HS-5 (cell line): Measurements from ENCODE around the gene CRAT.
A peak's percentile ranks its signal among the peaks of the same experiment; 100 is the strongest.
"Not testable (repeated sequence)": the region's sequence is repeated elsewhere in the genome, so short reads cannot be mapped to it uniquely, and the experiment has no call there.

Source experiments
- DNase-seq: peaks from one replicate; pipeline ENCODE4 v3.0.0-alpha.2; 2012; ENCODE audit warnings: low read depth

Gene CRAT

DNA sequence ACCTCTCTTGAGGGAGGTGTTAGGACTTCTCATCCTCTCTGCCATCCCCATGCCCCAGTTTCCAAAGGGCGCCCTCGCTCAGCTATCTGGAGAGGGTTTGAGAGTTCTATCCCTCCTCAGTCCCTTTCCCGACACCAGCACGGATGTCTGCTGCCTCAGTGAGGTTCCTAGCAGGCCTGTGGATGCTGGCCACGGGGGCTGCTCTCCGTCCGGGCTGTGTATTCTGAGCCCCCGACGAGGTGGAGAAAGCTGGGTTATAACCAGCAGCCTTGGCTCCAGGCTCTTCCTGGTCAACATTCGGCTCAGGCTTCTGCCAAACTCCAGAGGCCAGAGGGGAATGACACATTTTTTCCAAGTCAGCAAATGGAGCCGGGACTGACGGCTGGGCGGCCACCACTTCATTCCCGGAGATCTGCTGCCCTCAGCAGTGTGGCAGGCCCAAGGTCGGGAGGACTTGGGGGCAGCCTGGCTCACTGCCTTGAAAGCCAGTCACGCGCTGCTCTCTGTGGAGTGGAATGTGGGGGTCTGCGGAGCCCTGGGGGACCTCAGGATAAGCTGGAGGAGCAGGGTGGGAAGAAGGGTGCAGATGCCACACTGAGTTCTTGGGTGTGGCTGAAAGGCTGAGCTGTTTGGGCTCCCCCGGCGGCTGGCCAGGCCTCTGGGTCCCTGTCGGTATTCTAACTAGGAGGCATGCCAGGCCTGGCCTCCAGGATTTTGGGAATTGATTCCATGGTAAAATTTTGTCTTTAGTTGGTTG is 28.1 kb upstream of the CRAT start:
- DNase-seq: no peak

GRCh38 chr9:129138144-129138462 is 27.5 kb upstream of the CRAT start:
- DNase-seq: no peak

DNA sequence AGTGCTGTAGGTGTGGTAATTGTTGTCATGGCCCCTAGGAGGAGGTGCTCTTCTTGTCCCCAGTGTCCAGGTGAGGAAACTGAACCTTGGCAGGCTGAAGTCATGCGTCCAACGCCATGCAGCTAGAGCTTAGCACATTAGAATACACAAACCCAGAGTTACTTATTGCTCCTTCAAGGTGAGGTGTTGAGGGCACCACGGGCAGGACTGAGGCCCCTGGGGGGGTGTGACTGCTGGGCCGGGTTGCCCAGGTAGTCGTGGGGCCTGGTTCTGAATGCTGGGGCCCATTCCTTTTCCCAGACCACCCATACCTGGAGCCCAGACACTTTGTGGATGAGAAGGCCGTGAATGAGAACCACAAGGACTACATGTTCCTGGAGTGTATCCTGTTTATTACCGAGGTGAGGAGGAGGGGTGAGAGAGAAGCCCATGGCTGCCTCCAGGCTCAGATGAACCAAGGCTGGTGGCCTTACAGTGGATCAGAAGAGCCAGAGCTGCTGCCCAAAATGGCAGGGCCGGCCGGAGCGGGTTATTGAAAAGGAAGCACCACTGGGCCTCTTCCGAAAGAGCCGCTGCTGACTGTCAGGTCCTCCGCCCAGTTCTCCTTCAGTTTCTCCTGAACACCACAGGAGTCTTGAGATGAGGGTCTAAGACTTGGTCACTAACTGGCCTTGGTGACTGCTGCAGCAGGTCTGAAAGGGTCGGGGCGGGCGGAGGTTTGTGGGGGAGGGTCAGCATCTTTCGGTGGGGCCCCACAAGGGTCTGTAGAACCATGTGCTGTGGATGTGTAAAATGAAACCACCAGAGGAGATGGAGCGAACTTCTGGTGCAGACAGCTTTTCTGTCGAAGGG is 26.9 kb upstream of the CRAT start:
- DNase-seq: no peak

- no peak for DNase-seq
Observed at GRCh38 chr9:129136446-129137035, 25.9 kb upstream of the CRAT start.

DNA sequence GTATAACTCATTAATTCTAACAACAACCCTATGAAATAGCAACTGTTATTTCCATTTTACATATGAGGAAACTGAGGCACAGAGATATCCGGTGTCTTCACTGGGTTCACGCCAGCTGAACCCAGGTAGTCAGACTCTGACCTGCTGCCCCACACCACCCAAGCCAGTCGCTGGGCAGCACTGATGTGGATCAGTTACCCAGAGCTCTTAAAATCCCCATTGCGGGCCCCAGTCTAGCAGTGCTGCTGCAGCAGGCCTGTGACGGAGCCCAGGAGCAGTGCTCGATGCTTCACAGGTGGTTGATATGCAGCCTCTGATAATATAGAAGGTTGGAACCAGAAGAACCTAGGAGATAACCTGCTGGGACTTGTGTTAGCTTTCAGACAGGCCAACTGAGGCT is 24.9 kb upstream of the CRAT start:
- no peak for DNase-seq

DNA sequence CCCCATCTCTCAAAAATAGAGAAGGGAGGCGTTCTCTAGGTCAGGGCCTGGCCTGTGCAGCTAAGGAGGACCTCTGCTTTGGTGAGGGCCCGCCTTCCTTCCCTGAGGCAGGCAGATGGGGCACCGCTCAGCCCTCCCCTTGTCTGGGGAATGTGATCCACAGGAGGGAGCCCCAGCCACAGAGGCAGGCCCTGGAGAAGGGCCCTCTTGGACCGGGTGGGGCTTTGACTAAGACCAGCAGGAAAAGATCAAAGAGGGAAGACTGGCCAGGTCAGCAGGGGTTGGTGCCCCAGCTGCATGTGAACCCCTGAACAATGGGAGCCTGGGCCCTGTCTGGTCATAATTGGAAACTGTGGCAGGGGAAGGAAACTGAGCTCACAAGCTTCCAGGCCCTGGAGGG is 22.5 kb upstream of the CRAT start:
- DNase-seq: no peak

DNA sequence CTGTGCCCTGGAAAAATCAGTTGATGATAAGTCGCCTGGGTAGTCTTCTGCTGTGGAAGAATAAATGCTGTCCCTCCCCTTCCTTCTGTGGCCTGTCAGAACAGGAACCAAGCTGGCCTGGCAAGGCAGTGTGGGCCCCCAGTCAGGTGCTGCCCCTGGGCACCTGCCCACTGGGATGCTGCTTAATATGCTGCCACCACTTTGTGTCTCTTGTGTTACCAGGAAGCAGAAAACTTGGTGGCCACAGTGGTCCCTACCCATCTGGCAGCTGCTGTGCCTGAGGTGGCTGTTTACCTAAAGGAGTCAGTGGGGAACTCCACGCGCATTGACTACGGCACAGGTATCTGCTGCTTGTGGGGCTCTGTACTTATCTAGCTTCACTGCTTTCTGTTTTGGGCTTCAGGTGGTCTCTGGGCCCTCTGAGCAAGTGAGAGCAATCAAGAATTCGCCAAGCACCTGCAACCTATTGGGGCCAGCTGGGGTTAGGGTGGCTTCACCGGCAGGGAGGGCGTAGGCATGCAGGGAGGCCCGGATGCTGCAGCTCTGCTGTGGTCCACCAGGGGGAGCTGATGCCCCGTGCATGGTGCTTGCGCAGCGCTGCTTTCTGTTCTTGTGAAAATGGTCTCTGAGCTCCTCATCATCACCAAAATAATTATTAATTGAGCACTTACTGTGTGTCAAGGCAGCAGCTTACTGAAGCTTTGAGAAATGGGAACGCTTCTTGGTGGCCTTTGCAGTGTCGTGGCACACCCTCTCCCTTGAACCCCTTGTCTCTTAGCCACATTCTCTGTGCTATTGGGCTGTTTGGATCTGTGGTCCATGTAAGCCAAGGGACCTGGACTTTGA is 20.9 kb upstream of the CRAT start:
- DNase-seq: no peak

DNA sequence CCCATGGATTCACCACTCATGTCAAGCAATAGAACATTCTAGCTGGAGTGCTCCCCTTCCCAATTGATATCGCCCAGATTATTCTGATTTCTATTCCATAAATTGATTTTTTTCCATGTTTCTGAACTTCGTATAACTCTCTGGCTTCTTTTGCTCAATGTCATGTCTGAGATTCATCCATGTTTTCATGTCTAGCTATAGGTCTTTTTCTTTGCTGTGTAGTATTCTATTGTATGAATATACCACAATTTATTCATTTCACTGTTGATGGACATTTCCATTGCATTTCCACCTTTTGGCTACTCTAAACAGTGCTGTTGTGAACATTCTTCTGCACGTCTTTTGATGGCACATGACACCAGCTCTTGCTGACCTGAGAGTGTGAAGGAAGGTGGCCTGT is 20.2 kb upstream of the CRAT start:
- no peak for DNase-seq

DNA sequence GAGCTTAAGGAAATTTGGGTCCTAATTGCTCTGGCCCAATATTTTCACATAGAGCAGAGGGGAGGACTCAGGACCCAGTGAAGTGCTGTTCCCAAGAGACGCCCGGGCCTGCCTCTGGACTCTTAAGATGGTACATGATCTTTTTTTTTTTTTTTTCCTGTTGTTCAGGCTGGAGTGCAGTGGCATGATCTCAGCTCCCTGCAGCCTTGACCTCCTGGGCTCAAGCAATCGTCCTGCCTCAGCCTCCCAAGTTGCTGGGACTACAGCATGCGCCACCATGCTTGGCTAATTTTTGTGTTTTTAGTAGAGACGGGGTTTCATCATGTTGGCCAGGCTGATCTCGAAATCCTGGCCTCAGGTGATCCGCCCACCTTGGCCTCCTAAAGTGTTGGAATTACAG is 19.7 kb upstream of the CRAT start:
- not testable (repeated sequence) for DNase-seq

GRCh38 chr9:129128689-129129088 is 18.1 kb upstream of the CRAT start:
- no peak for DNase-seq

DNA sequence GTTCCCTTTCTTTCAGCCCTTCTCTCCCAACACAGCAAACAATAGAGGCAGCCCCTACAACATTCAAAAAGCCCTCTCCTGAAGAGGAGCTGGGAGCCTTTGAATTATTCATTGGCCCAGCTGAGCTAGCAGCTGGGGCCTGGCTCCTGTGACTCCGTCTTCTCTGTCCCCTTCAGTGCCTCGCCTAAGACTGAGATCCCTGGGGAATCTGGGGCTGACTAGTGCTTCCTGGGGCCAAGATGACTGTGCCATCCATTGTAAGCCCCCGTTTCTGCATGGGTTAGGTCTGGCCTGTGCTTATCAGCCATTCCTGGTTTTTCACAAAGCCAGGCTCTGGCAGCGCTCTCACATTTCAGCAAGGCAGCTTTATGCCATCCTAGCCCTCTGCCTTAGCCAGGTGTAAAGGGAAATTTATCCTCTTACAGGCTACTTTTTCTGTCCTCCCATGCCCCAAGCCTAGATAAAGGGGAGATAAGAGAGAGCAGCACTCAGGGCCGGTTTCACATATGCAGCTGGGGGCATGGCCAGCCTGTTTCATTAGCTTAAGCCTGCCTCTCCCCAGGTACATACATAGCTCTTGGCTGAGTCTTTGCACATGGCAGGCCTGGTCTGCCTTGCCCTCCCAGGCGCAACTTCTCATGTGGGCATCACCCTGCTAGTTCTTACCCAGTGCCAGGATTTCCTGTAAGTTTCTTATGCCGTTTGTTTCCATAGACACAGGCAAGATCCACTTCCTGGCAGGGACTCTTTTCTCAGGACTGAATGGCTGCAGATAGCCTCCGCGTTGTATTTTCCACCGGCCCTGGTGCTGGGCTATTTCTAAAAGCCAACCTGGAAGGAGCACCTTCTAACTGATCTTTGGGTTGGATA is 16.4 kb upstream of the CRAT start:
- DNase-seq: no peak

GRCh38 chr9:129125478-129125877 is 14.9 kb upstream of the CRAT start:
- DNase-seq: peak; percentile 64

- DNase-seq: no peak
Observed at GRCh38 chr9:129124506-129125069, 14.0 kb upstream of the CRAT start.

- DNase-seq: not testable (repeated sequence)
Observed at GRCh38 chr9:129122976-129123375, 12.4 kb upstream of the CRAT start.

GRCh38 chr9:129122133-129122532 is 11.5 kb upstream of the CRAT start:
- no peak for DNase-seq

- no peak for DNase-seq
Observed at GRCh38 chr9:129121483-129121882, 10.9 kb upstream of the CRAT start.

DNA sequence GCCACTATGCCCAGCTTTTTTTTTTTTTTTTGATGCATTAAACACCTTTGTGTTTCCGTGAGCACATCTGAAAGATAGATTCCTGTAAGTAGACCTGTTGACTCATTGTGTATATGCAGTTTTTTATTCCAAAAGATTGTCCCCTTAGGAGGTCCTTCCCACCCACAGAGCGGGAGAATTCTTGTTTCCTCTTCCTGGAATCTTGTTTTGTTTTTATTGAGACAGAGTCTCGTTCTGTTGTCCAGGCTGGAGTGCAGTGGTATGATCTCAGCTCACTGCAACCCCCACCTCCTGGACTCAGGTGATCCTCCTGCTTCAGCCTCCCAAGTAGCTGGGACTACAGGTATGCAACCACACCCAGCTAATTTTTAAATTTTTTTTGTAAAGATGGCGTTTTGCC is 8.2 kb upstream of the CRAT start:
- DNase-seq: no peak

GRCh38 chr9:129113645-129114304 is 3.2 kb upstream of the CRAT start:
- DNase-seq: no peak

DNA sequence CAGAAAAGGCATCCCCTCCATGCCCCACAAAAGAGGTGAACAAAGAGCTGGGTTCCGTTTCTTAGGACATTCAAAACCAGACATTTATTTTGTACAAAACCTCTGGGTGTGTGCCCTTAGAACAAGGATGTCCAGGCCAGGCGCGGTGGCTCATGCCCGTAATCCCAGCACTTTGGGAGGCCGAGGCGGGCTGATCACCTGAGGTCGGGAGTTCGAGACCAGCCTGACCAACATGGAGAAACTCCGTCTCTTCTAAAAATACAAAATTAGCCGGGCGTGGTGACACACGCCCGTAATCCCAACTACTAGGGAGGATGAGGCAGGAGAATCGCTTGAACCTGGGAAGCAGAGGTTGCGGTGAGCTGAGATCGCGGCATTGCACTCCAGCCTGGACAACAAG is 1.9 kb upstream of the CRAT start:
- DNase-seq: not testable (repeated sequence)

DNA sequence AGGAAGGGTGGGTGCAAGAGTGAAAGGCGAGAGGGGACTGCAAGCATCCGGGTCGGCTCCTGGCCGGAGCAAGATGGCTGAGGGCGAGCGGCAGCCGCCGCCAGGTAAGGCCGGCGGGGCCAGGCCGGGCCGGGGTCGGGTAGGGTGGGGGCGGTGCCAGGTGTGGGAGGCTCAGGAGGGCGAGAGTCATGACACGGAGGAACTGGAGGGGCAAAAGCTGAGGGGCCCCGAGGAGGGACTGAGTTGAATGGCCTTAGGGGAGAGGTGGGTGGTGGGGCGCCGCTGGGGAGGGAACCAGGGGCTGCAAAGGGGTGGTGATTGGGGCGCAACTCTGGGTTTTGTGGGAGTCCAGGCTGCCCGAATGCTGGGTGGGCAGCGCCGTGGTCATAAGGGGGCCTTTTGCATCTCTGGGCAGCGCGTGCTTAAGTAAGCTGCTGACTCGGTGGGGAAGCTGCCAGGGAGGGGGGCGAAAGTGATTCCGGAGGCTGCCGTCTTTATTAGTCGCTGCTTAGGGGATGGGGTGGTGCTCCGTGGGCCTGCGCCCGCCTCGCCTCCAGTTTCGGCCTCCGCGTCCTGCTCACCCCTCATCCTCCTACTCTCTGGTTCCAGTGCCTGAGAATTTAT is 1.0 kb upstream of the CRAT start:
- DNase-seq: no peak
